ENCODE measurements around the gene BLOC1S4.
"Not testable (repeated sequence)": the region's sequence is repeated elsewhere in the genome, so short reads cannot be mapped to it uniquely, and the experiment has no call there.

BLOC1S4 gene

DNA sequence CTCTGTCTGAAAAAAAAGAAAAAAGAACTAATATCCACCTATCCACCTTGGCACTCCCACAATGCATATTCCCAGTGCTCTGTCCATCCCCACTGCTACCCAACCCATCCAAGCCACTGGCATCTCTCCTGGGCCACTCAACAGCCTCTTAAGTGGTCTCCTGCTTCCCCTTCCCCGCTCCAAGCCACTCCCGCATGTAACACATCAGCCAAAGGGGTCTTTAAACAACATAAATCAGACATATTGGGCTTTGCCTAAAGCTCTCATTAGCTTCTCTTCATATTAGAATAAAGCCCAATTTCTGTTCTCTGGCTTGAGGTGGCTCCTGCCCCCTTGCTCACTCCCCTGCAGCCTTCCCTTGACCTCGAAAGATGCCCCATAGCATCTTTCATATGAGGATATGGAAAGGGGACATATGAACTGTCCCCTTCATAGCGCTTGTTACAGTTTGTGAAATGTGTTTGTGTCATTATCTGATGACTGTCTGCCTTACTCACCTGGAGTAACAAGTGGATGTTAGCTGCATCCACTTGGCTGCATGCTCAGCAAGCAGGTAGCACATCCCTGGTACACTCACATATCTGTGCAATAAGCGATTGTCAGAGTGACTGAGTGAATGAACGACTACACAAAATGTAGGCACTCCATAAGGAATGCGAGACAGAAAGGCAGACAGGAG, 3.1 kb downstream of the BLOC1S4 start:
- no peak for DNase-seq (ENCODE audit: low read depth)

DNA sequence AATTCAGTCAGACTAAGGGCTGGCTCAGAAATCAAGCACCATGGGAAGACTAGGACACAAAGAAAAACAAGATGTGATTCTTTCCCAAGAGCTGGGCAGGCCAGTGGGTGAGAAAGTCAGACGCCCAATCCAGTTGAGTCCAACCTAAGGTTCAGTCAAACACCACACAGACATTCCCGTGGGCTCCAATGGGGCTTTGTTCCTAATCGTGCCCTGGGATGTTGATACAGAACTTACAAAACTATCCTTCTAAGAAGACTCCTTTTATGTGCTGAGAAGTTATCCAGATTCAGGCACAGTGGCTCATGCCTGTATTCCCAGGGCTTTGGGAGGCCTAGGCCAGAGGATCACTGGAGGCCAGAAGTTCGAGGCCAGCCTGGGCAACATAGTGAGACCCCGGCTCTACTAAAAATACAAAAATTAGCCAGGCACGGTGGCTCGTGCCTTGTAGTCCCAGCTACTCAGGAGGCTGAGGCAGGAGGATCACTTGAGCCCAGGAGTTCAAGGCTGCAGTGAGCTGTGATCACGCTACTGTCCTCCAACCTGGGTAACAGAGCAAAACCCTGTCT, 3.7 kb downstream of the BLOC1S4 start:
- no peak for DNase-seq (ENCODE audit: low read depth)

DNA sequence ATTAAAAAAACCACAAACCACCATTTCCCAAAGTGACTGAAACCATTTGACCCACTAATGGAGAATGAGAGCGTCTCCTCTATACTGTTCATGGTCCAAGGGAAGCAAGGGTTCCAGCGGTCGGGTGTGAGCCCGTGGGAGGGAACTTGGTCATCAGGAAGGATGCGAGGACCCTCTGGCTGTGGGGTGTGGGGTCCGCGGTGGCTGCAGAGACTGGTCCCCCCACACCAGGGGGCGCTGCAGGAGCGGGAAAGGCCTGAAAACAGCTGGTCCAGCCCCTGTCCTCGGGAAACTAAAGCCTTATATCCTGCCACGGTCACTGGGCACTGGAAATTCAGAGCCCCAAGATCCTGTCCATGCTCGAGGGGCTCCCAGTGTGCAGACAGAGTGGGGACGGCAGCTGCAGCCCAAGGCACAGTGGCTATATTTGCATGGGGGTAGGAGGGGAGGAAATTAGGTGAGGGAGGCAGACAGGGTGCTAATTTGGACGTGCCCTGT, 4.3 kb downstream of the BLOC1S4 start:
- no peak for DNase-seq (ENCODE audit: low read depth)

DNA sequence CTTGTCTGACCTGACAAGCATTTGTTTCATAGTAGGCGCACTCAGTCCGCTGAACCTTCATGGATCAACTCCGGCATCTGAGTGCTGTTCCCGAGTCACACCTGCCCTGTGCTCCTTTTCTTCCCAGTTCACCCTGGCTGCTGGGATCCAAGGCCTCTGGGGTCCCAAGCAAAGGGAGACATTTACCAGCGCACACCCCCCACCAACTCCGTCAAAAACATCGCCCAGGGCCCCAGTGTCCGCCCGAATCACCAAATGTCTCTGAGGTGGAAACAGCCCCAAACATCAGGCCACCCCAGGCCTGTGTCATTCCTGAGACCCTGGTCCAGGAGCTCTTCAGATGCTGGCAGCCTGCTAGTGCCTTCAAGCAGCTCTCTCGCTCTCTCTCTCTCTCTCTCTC, 5.1 kb downstream of the BLOC1S4 start:
- DNase-seq (ENCODE audit: low read depth): no peak

DNA sequence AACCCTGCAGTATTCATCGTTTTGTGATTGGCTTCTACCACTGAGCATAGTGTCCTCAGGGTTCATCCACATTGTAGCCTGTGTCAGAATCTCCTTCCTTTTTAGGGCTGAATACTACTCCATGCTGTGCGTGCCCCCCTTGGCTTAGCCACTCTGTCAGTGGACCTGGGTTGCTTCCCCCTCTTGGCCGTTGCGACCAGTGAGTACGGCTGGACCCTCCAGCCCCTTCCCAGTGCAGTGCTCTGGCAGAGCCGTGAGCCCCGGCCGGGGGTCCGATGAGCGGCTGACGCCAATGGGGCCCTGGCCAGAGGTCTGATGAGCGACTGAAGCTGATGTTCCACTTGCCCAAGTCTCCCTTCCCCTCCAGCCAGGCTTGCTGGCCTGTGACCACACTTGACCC, 6.9 kb downstream of the BLOC1S4 start:
- DNase-seq (ENCODE audit: low read depth): no peak

DNA sequence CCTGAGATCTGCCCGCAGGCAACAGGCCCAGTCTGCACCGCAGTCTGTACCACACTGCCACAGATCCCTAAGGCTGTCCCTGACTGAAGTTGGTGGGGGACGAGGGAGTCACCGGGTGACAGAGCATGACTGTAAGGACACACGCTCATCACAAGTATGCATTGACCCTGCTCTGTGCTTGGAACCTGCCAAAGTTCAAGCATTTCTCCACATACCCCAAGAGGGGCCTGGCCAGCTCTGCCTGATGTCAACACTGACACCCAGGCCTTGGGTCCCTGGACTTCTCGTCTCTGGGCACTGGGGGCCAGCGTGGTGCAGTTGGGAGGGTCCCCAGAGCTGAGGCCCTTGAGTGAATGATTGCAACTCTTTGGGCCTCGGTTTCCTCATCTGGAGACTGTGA, 7.9 kb downstream of the BLOC1S4 start:
- no peak for DNase-seq (ENCODE audit: low read depth)

DNA sequence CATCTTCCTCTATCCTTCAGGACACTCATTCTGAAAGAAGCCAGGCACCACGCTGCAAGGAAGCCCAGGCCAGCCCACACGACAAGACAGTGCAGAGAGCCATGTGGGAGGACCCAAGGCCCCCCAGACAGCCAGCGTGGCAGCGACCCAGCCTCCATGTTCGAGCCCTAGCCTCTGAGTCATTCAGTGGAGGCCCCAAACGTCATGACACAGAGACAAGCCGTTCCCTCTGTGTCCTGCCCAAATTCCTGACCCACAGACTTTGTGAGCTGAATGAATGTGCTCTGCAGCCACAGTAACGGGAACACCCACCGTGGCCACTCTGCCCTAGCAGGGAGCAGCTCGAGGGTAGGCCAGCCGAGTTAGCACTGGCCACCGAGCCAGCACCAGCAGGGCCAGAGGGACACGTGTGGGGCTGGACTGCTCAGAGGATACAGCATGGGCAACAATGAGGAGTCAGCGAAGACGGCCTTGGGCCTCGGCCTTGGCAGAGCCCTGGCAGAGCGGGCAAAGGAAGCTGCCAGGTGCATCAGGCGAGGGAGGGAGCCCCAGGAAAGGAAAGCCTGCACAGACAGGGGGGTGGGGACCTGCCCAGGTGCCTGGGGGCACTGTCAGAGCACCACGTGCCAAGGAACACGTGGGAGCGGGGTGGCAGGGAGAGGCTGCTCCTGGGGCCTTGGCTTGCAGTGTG, 8.6 kb downstream of the BLOC1S4 start:
- no peak for DNase-seq (ENCODE audit: low read depth)

DNA sequence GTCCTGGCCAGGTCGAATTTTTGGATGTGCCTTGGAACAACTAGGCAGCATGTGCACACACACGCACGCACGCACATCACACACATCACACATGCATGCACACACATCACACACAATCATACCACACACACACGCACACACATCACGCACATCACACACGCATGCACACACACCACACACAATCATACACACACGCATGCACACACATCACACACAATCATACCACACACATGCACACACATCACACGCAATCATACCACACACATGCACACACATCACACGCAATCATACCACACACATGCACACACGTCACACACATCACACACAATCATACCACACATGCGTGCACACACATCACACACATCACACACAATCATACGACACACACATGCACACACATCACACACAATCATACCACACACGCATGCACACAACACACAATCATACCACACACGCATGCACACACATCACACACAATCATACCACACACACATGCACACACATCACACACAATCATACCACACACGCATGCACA, 9.5 kb downstream of the BLOC1S4 start:
- DNase-seq (ENCODE audit: low read depth): not testable (repeated sequence)

DNA sequence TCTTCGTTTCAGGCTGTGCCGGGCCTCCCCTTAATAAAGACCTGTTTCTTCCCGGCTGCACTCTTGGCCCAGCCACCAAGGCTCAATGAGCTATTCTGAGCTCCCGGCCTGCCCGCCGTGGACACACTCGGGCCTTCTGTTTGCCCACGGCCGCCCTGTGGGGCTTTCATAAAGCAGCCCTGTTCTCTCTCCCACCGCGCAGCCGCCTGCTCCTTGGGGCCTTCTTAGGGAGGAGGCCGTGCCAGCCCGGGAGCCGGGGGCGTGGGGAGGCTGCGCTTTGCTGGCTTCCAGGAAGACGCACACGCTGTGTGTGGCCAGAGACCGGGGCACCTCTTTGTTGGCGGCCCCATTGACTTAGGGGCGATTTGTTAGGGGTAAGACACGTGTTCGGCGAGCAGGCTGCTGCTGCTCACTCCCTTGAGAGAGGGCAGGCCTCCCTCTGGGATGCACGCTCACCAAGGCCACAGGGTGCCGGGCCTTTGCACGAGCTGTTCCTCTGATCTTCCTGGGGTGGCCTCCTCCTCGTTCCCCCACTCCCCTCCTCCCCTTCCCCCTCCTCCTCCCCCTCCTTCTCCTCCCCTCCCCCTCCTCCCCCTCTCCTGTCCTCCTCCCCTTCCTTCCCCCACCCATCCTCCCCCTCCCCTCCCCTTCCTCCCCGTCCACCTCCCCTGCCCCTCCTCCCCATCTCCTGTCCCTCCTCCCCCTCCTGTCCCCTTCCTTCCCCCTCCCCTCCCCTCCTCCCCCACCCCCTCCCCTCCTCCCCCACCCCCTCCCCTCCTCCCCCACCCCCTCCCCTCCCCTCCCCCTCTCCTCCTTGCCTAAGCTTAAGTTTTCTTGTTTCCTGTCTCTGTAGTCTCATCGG, 11.3 kb downstream of the BLOC1S4 start:
- no peak for DNase-seq (ENCODE audit: low read depth)

DNA sequence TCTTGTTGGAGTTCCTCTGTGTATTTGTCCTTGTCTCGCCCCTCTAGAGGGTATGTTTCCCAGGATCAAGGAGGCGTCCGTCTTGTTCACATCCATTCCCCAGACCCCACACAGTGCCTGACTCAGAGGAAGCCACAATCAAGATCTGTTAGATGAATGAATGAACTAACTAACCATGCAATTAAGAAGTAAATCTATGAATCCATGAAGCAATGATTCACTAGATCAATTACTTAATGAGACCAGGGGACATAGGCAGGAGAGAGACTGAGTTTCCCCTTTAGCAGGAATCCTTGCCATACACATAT, 11.9 kb downstream of the BLOC1S4 start:
- no peak for DNase-seq (ENCODE audit: low read depth)

DNA sequence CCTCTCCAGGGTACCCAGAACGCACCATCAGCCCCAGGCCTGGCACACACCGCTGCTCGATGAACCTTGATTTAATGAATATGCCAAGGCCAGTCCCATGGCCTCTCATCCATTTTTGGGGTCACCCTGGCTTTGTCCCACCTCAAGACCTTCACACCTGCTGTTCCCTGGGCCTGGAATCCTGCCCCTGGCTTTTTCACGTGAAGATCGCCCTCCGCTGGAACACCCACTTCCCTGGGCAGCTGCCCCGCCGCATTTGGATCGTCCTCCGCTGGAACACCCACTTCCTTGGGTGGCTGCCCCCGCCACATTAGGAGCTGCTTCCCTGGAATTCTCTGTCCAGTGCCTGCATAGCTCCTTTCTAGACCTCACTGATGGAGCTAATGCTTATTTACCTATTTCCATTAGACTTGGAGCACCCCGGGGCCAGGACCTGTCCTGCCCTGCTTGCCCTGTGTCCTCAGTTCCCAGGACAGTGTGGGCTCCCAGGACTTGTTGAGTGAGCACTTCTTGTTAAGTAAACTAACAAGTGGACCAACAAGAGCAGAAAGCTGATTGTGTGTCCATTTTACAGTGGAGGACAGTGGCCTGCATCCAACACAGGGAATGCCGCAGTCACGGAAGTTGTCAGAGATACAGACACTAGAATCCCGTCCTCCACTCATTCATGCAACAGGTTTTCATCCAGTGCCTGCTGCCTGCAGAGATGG, 12.5 kb downstream of the BLOC1S4 start:
- no peak for DNase-seq (ENCODE audit: low read depth)

DNA sequence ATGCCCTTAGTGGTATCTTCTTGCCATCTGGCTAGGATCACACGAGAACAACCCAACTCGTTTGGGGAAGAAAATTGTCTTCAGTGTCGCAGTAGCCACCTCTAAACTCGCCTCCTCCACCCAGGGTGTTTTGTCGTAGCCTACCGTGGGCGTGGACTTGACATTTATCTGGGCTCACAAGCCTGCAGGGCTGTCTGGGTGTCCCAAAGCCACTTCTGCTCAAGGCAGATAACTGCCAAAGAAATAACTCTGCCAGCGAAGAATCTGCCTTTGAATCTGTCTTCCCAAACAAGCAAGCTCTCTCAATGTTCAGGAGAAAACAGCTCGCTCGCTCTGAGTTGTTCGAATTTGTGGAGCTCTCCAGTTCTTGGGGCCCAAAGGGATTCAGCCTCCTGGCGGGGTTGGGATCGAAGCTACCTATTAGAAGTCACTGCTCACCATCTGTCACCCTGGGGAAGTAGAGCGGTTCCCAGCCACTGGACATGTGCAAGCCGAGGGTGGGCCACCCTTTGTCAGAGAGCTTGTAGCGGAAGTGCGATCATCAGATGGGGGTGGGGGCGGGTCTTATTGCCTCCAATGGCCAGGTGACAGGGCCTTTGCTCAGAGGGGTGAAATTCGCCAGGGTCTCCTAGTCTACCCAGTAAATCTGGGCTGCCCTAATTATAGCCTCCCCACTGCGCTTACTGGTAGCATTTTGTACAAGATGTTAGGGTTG, 14.8 kb downstream of the BLOC1S4 start:
- DNase-seq (ENCODE audit: low read depth): no peak

DNA sequence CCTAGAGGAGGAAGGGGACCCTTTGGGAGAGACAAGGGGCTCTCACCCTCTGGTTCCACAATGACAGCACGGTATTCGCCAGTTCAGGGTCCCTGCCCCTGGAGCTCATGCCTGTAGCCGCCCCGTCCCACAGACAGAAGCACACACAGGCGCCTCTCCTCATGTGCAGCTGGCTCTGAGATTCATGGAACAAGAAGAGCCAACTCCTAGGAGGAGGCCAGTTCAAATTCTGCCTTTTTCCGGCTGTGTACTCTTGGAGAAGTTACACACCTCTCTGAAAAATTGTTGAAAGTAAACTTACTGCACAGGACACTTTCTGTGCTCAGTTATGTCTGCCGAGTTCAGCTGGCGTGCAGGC, 15.3 kb downstream of the BLOC1S4 start:
- no peak for DNase-seq (ENCODE audit: low read depth)

DNA sequence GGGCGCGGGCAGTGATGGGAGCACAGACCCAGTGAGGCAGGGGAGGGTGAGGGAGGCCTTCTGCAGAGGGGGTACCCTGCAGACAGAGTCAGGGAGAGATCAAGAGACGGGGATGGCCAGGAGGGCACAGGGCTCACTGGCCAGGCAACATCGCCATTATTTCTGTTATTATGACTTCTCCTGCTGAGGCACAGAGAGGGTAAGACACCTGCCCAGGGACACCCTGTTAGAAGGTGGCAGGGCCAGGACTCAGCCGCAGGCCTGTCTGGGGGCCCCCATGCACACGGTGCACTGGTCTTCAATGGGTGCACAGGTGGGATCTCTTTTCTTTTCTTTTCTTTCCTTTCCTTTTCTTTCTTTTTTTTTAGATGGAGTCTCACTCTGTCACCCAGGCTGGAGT, 15.8 kb downstream of the BLOC1S4 start:
- no peak for DNase-seq (ENCODE audit: low read depth)

DNA sequence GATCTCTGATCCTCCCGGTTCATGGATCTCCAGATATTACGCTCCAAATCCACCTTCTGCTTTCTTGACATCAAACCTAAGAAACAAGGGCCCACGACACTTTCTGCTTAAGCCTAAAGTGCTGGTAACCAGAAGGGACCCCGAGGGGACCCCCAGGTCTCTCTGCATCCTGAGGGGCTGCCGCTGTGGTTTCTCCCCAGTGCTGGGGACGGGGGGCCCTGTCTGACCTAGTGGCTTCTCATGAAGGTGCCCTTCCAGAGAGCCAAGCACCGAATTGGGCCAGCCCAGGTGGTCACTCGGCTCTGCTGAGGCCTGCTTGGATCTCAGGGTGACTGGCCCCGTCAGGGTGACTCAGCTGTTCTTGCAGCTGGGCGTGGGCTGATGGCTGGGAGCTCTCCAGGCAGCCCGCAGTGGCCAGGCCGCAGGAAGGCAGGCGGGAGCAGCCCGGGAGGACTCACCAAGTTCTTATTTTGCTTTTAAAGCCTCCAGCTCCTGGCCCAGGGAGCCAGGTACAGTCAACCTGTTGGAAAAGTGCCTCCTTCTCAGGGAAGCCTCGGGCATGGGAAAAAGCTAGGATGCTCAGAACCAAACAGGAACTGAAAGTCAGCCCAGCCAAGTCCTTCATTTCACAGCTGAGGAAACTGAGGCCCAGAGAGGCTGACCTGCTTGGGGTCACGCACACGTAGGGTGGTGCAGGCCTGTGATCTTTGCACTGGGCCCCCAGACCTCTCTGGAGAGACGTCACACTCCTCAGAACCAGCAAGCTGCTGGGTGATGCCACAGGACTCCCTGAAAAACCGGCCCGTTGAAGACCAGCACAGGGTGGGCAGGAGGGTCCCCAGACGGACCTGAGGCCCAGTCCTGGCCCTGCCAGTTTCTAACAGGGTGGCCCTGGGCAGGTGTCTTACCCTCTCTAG, 16.7 kb downstream of the BLOC1S4 start:
- peak; percentile 67 for DNase-seq (ENCODE audit: low read depth)

DNA sequence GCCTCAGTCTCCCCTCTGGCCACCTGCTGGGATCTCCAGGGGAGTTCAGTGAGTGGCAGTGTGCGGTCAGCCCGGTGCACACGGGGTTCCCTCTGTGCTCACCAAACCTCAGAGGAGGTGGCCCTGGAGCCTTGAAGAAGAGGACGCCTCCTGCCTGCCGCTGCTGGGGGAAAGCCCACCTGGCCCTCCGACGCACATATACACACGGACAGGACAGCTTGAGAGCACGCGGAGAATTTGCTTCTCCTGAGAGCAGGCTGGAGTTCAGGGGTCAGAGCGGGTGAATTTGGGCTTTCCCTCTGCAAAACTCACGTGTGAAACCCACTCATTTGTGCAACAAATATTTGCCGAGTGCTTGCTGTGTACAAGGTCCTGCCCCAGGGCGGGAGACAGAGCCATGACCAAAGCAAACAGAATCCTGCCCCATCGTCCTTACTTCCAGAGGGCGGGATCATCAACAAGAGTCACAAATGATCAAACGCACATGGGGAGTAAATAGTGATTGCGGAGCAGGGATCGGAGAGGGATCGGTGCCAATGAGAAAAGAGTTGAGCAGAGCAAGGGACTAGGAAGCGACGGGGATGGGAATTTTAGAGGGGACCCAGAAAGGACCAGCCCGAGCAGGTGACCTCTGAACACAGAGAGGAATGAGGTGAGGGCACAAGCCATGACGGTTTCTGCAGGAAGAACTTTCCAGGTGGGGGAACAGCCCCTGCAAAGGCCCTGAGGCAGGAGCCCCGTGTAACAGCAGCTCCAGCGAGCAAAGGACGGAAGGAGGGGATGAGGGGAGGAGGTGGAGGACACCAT, 17.6 kb downstream of the BLOC1S4 start:
- DNase-seq (ENCODE audit: low read depth): no peak

DNA sequence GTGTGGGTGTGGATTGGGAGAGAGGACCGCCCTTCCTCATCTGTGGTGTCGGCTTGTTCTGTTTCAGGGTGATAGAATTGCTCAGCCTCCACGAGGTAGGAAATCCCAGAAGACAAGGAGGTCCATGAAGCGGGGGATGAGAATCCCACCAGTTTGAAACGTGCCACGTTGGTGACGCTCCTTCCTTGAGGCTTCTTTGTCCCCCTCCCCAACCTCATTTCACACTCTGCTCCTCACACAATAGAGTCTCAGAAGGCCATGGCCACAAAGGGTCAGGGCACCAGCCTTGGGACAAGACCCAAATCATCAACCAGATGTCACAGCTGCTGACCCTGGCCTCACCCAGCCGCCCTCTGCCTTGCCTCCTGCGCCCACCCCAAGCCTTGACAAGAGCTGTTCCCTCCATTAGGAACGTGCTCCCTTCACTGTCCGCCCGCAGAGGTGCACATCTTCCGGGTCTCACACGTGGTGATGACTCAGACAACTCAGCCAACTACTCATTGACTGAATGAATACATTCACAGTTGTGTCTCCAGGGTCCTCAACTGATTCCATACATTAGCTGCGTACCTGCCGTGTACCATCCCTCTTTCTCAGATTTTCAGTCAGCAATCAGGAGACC, 18.3 kb downstream of the BLOC1S4 start:
- DNase-seq (ENCODE audit: low read depth): no peak

DNA sequence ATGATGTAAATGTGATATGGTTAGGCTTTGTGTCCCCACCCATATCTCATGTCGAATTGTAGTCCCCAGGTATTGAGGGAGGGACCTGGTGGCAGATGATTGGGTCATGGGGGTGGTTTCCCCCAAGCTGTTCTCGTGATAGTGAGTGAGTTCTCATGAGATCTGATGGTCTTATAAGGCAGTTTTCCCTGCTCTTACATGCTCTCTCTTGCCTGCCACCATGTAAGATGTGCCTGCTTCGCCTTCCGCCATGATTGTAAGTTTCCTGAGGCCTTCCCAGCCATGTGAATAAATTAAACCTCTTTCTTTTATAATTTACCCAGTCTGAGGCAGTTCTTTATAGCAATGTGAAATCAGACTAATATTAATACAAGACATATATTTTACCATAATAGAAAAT, 23.9 kb downstream of the BLOC1S4 start:
- no peak for DNase-seq (ENCODE audit: low read depth)

DNA sequence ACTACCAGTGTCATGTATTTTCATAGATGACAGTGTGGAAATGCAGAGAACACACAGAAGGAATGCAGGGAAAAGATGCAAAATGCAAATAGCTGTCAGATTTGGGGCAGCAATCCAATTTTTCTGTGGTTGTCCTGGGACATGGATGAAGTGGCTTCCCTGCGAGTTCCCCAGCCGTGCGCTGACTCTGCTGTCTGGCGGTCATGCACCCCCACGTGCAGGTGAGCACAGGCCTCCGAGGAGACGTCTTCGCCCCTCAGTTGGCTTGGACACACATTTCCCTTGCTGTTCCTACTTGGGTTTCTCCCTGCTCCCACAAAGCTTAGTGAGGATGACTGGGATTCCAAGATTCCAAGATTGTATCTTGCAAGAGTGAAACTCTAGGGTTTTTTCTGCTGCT, 24.4 kb downstream of the BLOC1S4 start:
- no peak for DNase-seq (ENCODE audit: low read depth)

Data from non-pigmented ciliary epithelial cell (primary cell).